HG03354 (cell line): ENCODE results near the gene DNASE2B.
"Not testable (repeated sequence)": the region's sequence is repeated elsewhere in the genome, so short reads cannot be mapped to it uniquely, and the experiment has no call there.

Experiments used
- ATAC-seq: cut with Tn5 transposase; IDR thresholded peaks from one replicate; pipeline ENCODE4 v1.9.1; 2021; ENCODE audit warnings: mild to moderate bottlenecking; ENCODE audit not compliant: unreplicated experiment, poor library complexity, severe bottlenecking

Gene DNASE2B

DNA sequence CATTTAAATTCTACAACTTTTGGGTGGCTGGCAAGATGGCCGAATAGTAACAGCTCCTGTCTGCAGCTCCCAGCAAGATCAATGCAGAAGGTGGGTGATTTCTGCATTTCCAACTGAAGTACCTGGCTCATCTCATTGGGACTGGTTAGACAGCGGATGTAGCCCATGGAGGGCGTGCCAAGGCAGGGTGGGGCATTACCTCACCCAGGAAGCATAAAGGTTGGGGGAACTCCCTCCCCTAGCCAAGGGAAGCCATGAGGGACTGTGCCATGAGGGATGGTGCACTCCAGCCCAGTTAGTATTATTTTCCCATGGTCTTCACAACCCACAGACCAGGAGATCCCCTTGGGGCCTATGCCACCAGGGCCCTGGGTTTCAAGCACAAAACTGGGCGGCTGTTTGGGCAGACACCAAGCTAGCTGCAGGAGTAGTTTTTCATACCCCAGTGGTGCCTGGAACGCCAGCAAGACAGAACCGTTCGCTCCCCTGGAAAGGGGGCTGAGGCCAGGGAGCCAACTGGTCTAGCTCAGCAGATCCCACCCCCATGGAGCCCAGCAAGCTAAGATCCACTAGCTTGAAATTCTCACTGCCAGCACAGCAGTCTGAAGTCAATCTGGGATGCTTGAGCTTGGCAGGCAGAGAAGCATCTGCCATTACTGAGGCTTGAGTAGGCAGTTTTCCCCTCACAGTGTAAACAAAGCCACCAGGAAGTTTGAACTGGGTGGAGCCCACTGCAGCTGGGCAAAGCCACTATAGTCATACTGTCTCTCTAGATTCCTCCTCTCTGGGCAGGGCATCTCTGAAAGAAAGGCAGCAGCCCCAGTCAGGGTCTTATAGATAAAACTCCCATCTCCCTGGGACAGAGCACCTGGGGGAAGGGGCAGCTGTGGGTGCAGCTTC lies 44.7 kb downstream of the DNASE2B start:
- ATAC-seq = peak; percentile 18

DNA sequence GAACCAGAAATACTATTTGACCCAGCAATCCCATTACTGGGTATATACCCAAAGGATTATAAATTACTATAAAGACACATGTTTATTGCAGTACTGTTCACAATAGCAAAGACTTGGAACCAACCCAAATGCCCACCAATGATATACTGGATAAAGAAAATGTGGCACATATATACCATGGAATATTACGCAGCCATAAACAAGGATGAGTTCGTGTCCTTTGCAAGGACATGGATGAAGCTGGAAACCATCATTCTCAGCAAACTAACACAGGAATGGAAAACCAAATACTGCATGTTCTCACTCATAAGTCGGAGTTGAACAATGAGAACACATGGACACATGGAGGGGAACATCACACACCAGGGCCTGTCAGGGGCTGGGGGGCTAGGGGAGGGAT lies 50.4 kb downstream of the DNASE2B start:
- ATAC-seq = not testable (repeated sequence)

DNA sequence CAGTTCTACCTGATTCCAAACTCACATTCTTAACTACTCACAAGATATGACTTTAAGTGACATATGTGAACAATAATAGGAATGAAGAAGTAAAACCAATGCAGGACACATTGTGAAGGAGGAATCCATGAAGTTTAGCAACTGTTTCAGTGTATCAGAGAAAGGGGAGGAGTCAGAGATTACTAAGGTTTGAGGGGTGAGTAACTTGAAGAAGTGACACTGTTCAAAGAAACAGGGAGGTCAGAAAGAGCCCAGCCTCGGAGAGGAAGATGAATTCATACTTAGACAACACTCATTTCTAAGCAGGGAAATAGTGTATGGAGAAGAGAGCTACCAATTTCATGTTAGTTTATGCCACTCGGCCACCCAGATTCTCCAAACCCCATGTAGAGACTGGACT lies 52.6 kb downstream of the DNASE2B start:
- ATAC-seq = no peak

DNA sequence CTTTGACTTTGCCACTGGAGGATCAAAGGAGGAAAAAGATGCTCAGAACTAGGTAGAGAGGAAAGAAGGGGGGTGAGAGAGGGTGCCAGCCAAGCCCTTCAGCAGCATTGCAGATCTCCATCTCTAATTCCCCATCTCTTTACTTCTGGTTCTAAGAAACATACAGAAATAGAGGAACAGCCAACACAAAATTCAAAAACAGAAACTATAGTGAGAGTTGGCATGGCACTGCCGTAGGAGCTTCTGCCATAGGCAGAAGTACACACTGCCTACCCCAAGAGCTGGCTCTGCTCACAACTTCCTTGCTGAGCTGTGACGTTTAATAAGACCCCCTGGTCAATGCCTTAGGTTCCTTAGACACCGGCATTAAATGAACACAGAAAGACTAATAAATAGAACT lies 54.2 kb downstream of the DNASE2B start:
- ATAC-seq = no peak

DNA sequence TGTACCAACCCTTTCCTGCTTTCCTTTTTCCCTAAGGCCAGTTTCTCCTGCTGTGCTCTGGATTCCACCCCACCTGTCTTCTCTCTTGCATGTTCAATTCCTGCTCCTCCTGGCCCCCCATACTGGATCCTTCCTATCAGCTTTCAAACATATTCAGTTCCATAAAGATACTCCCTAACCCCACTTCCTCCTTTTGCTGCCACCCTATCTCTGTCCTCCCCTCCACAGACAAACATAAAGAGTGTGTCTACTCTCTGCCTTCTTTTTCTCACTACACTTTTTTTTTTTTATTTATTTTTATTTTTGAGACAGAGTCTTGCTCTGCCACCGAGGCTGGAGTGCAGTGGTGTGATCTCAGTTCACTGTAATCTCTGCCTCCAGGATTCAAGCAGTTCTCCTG lies 63.8 kb downstream of the DNASE2B start:
- ATAC-seq = no peak
